ENCODE measurements around the gene NREP.

- TF ChIP-seq CTCF (IDR thresholded peaks at IDR 0.05) (no peak), EP300 (IDR thresholded peaks at IDR 0.05; ENCODE audit: low read depth) (no peak)
Observed at GRCh38 chr5:111765613-111766571, 8.9 kb upstream of the NREP start.
